HEK293 (cell line): ENCODE measurements around the gene ASNS.
"Not testable (repeated sequence)": the region's sequence is repeated elsewhere in the genome, so short reads cannot be mapped to it uniquely, and the experiment has no call there.

Experiments
- CTCF ChIP-seq: fragments of 450-650 bp; formaldehyde crosslinking; IDR thresholded peaks from 2 replicates; pipeline ENCODE4 v1.5.1; 2016; ENCODE audit warnings: missing biosample characterization, missing genetic modification characterization
- INSM2 ChIP-seq: fragments of 450-650 bp; formaldehyde crosslinking; IDR thresholded peaks from 2 replicates; pipeline ENCODE4 v1.5.1; 2016; ENCODE audit warnings: missing biosample characterization, missing genetic modification characterization
- KLF16 ChIP-seq: fragments of 450-650 bp; formaldehyde crosslinking; IDR thresholded peaks from 2 replicates; pipeline ENCODE4 v1.5.1; 2017; ENCODE audit warnings: missing biosample characterization, missing genetic modification characterization
- PATZ1 ChIP-seq: fragments of 450-650 bp; formaldehyde crosslinking; IDR thresholded peaks from 2 replicates; pipeline ENCODE4 v1.5.1; 2016; ENCODE audit warnings: missing biosample characterization, missing genetic modification characterization
- ZBTB11 ChIP-seq: fragments of 450-650 bp; formaldehyde crosslinking; conservative IDR thresholded peaks from 2 replicates; pipeline ENCODE4 v1.5.1; 2016; ENCODE audit warnings: low read depth, missing biosample characterization, missing genetic modification characterization
- ZBTB6 ChIP-seq: fragments of 450-650 bp; formaldehyde crosslinking; IDR thresholded peaks from 2 replicates; pipeline ENCODE4 v1.5.1; 2017; ENCODE audit warnings: missing biosample characterization, missing genetic modification characterization
- ZNF10 ChIP-seq: fragments of 450-650 bp; formaldehyde crosslinking; IDR thresholded peaks from 2 replicates; pipeline ENCODE4 v1.5.1; 2017; ENCODE audit warnings: missing biosample characterization, missing genetic modification characterization
- ZNF18 ChIP-seq: fragments of 450-650 bp; formaldehyde crosslinking; IDR thresholded peaks from 2 replicates; pipeline ENCODE4 v1.5.1; 2016; ENCODE audit warnings: missing biosample characterization, missing genetic modification characterization
- ZNF184 ChIP-seq: fragments of 450-650 bp; IDR thresholded peaks from 2 replicates; pipeline ENCODE4 v1.5.1; 2018; ENCODE audit warnings: missing biosample characterization, mild to moderate bottlenecking, missing genetic modification characterization
- ZNF37A ChIP-seq: fragments of 450-650 bp; IDR thresholded peaks from 2 replicates; pipeline ENCODE4 v1.5.1; 2018; ENCODE audit warnings: missing biosample characterization, missing genetic modification characterization

- not testable (repeated sequence) for TF ChIP-seq CTCF (tag by site-specific recombination); ZNF10; ZNF184 (tag by site-specific recombination); KLF16 (tag by site-specific recombination); ZBTB6 (tag by site-specific recombination); ZNF37A (tag by site-specific recombination); INSM2 (tag by site-specific recombination); ZBTB11 (tag by site-specific recombination); ZNF18 (tag by site-specific recombination); PATZ1 (tag by site-specific recombination)
Observed at GRCh38 chr7:97912294-97912693, 40.1 kb upstream of the ASNS start.
